ENCODE results near the gene KCNJ2.

The KCNJ2 gene

DNA sequence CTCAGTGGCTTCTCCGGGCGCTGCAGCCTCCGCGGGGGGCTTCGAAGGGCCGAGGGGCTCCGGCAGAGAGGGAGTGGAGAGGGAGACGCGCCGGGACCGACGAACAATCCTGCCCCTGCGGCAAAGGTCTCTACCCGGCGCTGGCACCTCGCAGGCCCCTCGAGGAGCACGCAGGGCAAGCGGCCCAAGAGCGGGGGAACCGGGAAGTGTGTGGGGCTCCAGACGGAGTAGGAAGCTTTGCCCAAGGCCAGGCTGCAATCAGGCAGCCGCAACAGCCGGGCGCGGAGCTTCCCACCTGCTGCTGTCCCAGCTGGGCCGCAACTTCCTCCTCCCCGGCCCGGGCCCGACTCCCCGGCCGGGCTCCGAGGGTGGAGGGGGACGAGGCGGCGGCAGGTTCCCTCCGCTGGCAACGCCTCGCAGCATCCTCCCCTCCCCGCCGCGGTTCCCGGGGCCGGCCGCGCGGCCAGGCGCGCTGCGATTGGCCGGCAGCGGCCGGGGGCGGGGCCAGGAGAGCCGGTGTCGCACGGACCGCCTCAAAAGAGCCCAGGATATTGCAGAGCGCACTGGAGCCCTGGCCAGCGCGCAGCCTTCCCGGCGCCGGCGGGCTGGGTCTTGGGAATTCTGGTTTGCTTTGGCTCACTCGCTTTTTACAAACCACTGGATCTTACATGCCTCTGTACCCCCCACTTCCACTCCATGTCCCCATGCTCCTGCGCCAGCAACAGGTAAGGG lies at the start of gene KCNJ2:
Gene KCNJ2, plus strand, starts transcription at position 556 of the 732 bp plus-strand sequence. CDS start 5,508 bp downstream, outside the sequence.
- DNase-seq, result peak; percentile 97

DNA sequence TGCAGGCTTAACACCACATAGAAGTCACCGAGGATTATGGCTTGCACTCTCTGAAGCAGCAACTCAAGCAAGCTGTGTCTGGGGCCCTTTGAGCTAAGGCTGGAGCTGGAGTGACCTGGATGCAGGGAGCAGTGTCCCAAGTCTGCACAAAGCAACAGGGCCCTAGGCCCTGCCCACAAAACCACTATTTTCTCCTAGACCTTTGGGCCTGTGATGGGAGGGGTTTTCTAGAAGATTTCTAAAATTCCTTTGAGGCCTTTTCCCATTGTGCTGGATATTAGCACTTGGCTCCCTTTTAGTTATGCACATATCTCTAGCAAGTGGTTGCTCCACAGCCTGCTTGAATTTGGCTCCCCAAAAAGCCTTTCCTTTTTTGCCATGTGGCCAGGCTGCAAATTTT lies 49.8 kb upstream of the KCNJ2 start:
- no peak for DNase-seq

DNA sequence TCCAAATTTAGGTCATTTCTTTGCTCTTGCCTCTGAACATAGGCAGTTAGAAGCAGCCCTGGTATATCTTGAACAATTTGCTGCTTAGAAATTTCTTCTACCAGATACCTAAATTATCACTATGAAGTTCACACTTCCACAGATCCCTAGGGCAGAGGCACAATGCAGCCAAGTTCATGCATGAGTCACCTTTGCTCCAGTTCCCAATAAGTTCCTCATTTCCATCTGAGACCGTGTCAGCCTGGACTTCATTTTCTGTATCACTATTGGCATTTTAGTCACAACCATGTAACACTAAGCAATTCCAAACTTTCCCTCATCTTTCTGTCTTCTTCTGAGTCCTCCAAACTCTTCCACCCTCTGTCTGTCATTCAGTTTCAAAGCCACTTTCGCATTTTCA lies 49.3 kb upstream of the KCNJ2 start:
- DNase-seq, result peak; percentile 85

DNA sequence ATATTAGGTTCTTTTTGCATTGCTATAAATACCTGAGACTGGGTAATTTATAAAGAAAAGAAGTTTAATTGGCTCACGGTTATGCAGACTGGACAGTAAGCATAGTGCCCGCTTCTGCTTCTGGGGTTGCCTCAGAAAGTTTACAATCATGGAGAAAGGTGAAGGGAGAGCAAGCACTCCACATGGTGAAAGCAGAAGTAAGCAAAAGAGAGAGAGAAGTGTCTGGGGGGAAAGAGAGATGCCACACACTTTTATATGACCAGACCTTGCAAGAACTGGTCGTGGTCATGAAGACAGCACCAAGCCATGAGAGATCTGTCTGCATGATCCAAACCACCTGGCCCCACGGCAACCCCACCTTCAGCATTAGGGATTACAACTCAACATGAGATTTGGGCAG lies 48.9 kb upstream of the KCNJ2 start:
- DNase-seq, result peak; percentile 53

DNA sequence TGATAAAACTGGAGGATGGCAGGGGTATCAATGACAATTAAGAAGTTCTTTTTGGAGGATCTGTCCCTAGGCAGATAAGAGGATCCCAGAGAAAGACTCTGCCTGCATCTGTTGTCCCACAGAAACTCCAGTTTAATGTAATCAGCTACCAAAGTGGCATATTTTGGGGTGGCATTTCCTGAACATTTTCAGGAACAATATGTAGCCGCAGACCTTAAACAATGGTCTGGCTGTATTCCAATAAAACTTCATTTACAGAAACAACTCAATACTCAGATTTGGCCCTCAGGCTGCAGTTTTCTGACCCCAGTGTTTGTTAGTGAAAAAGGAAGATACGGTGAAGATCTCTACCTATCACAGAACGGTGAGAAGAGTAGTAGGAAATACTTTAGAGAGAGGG lies 48.2 kb upstream of the KCNJ2 start:
- DNase-seq, result peak; percentile 27

DNA sequence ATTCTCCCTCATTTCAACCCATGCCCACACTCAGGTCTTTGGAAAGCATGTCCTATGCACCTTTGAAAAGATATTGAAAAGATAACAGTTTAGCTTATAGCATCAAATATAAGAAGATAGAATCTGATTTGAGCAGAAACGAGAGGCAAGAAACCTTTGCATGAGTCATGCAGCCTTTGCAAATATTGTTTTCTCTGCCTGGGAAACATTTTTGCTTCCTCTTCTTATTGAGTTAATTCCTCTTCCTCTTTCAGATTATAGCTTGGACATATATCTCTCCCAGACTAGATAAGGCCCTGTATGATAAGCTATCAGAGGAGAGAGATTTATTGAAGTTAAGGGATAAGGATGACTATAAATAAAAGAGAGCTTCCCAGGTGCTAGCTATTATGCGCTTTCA lies 46.1 kb upstream of the KCNJ2 start:
- peak; percentile 86 for DNase-seq

DNA sequence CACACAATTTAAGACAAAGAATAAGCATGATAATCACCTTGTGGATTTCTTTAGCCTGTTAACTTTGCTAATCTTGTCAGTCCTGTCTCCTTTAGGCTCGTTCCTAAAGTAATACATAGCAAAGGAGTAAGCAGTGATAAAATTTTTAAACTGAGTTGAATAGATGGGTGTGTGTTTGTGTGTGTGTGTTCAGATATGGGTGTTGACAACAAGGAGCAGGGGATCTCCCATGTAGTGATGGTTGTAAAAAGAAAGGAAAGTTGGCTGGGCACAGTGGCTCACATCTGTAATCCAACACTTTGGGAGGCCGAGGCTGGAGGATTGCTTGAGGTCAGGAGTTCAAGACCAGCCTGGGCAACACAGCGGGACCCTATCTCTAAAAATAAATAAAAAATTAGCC lies 44.6 kb upstream of the KCNJ2 start:
- DNase-seq, result no peak

GRCh38 chr17:70127221-70127873 lies 42.0 kb upstream of the KCNJ2 start:
- no peak for DNase-seq

DNA sequence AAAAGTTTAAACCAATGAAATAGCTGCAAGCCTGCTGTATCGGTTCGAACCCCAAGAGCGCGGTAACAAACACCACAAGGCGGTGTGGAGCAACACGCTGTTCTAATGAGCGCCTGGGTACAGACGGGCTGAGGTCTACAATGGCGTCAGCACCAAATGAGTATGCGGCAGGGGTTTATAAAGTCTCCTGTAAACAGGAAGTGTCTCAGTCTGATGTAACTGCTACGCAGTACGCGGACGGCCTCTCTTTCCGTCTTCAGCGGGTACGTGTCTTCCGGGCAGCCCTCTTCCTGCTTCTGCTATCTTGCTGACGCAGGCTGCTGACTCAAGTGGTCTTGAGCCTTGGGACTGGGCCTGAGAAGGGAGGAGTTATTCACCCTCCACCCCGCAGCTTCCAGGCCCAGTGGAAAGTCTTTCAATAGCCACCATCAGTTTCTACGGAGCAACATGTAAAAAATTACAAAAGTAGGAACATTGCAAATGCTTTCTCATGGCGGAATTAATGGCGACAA lies 40.5 kb upstream of the KCNJ2 start:
- DNase-seq, result no peak

GRCh38 chr17:70130289-70130688 lies 39.0 kb upstream of the KCNJ2 start:
- DNase-seq, result no peak

DNA sequence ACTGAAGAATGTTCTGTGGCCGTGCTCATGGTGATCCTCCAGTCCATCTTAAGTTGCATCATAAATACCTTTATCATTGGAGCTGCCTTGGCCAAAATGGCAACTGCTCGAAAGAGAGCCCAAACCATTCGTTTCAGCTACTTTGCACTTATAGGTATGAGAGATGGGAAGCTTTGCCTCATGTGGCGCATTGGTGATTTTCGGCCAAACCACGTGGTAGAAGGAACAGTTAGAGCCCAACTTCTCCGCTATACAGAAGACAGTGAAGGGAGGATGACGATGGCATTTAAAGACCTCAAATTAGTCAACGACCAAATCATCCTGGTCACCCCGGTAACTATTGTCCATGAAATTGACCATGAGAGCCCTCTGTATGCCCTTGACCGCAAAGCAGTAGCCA lies 36.8 kb upstream of the KCNJ2 start:
- DNase-seq, result no peak

DNA sequence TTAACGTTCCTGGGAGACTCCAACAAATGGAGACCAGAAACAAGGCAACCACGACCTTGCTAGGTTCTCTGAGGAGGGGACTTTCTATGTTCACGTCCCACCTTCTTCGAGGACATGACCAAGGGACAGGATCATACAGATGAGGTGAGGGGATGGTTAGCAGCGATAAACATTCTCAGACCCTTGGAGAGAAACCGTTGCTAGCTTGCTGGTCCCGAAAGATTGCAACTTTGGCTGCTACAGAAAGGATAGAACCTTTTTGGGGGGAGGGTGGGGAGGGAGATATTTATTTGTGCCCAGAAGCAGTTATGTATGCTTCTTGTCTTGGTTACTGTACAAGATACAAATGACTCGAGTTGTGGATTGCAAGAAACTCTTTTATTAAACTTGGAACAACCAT lies 35.3 kb upstream of the KCNJ2 start:
- no peak for DNase-seq

GRCh38 chr17:70134777-70135176 lies 34.6 kb upstream of the KCNJ2 start:
- DNase-seq, result no peak

DNA sequence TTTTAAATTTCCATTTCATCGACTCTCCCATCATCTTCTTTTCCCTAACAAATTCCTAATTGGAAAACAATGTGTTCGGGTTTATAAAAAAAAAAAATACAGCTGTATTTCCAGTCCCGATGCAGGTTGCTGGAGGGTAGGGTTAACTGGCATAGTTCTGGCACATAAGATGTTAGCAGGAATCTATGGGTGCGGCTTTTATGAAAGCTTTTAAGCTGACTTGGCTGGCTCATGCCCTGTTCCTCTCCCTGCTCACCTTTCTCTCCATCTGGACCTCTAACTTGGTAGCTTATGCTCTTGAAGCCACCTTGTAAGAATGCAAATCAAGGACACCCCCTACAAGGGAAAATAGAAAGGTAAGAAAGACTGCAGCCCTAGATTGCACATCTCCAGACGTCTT lies 33.2 kb upstream of the KCNJ2 start:
- DNase-seq, result no peak

GRCh38 chr17:70137451-70138230 lies 31.7 kb upstream of the KCNJ2 start:
- DNase-seq, result peak; percentile 83

DNA sequence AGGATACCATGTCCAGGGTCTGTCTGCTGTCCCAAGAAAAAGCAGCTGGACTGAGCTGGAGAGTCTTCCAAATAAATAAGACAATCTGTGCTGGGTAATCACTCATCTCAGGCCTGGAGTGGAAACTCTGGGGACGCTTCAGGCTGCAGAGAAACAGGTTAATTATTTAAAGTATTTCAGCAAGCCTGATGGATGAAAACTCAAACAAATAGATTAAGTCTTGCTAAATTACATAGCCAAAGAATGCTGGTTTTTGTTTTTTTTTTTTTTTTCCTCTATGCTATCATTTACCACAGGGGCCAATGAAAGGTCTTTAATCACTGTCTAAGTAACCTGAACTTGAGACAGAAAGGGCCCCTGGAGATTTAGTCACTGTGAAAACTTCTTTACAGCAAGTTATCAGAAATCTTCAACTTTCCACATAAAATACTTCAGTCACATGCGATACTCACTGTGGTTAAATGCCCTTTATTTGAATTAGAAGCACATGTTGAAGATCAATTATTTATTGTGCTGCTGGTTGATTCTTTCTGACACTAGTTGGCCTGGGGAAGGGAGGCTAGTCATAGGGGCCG lies 31.0 kb upstream of the KCNJ2 start:
- no peak for DNase-seq

GRCh38 chr17:70139449-70139993 lies 29.8 kb upstream of the KCNJ2 start:
- no peak for DNase-seq

DNA sequence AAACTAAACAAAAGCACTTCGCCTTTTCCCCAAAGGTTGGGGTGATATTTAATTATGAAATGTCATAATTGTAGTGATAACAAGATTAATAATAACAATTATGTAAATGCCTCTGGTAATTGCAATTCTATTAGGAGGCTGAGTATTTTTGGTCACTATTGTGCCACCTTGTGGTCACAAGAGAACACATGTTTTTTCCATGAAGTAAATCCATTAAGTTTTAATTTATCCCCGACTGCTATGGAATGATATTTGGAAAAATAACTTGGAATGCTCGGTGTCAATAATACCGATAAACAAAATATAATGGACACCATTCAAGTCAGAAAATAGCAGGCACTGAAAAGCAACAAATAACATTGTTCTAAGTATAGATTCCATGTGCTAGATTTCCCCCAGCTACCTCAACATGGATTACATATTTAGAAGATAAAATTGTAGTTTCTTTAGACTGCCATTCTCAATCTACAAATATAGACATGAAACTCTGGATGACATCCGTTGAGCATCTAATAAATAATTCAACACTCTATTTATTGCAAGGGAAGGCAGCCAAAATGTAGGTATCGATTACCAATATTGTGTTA lies 25.0 kb upstream of the KCNJ2 start:
- peak; percentile 34 for DNase-seq

DNA sequence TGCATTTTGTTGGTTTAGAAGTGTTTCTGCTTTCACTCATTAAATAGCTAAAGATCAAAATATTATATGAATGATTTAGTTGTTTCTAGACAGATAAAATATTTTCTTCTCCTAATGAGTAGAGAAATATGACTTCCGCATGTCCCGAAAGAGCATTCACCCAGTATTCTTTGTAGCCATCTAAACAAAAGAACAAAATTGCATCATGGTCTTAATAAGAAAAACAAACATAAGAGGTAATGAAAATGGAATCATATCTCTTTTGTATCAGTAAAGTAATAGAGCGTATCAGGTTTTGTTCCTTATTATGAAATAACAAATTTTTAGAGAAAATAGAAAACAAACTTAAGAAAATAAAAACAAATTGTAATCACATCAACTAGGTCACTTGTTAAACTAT lies 16.1 kb upstream of the KCNJ2 start:
- no peak for DNase-seq

DNA sequence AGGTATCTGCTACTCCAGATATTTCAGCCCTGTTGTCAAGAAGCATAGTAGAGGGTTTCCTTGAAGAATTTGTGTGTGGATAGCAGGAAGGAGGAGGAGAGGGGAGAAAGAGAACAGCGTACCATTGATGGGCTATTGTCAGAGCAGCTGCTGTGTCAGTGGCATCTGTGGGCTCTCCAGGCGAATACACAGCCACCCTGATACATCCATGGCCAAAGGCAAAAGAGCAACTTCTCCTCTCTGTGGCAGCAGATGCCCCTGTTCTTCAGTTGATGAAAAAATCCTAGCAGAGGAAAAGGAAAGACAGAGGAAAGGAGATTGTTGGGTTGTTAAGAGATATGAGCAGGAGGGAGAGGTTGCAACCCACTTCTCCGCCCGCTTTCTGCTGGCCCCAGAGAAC lies 12.2 kb upstream of the KCNJ2 start:
- no peak for DNase-seq

- DNase-seq, result no peak
Observed at GRCh38 chr17:70158180-70158579, 11.2 kb upstream of the KCNJ2 start.

DNA sequence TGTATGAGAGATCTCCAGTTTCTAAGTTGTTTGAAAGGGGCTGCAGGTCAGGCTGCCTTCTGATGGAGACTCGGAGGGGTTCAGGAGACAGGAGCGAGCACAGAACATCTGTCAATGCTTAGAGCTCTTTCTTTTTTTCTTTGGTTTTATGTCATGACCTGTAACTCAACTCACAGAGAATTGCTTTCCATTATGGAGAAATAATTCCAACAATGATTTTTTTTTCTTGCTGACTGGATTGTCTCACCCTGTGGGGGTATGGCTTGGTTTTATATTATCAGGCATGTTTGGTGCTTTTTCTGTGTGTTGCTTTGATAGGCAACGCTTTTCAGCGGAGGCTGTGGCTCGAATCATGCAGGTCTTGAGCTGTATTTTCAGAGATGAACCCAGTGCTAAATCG lies 10.7 kb upstream of the KCNJ2 start:
- no peak for DNase-seq

GRCh38 chr17:70159980-70160379 lies 9.4 kb upstream of the KCNJ2 start:
- no peak for DNase-seq
